HG03442 (cell line): ENCODE results near the gene PLCL2.
"Not testable (repeated sequence)": the region's sequence is repeated elsewhere in the genome, so short reads cannot be mapped to it uniquely, and the experiment has no call there.

Source experiments
- ATAC-seq: cut with Tn5 transposase; IDR thresholded peaks from one replicate; pipeline ENCODE4 v1.9.1; 2021; ENCODE audit warnings: mild to moderate bottlenecking, moderate library complexity; ENCODE audit not compliant: unreplicated experiment

The PLCL2 gene

DNA sequence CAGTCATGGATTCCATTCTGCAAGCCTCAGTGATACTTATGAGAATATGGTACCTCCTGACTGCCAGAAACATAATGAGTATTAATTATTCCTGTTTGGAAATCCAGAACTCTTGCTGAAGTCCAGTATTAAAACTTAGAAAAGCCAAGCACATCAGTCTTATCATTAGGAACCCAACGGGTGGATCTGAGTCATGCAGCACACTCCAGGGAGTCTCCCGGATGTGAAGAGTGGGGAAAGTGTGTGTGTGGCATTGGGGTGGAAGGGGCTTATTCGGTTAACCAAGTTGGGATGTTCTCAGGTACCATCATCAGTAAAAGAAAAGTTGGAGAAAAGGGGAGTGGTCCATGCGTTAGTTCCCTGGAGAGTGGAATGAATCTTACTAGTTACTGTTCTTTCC is 181.1 kb downstream of the PLCL2 start:
- ATAC-seq = no peak

GRCh38 chr3:17069754-17070153 is 185.0 kb downstream of the PLCL2 start:
- ATAC-seq = no peak

- no peak for ATAC-seq
Measured at GRCh38 chr3:17070161-17070959, 185.6 kb downstream of the PLCL2 start.

DNA sequence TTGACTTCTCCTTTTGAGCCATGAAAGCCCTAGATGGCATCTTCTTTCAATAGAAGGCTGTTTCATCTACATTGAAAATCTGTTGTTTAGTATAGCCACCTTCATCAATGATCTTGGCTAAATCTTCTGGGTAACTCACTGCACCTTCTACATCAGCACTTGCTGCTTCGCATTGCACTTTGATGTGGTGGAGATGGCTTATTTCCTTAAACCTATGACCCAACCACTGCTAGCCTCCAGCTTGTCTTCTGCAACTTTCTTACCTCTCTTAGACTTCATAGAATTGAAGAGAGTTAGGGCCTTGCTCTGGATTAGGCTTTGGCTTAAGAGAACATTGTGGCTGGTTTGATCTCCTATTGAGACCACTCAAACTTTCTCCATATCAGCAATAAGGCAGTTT is 189.8 kb downstream of the PLCL2 start:
- no peak for ATAC-seq

DNA sequence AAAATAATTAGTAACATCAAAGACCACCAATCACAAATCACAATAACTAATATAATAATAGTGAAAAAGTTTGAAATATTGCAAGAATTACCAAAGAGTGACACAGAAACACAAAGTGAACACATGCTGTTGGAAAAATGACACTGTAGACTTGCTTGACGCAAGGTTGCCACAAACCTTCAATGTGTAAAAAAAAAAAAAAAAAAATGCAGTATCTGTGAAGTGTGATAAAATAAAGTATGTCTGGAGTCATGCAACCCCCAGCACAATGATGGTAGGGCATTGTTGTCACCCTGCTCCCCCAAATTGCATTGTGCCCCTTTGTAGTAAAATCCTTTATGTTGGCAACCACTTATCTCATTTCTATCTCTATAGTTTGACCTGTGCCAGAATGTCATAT is 190.6 kb downstream of the PLCL2 start:
- ATAC-seq = no peak

DNA sequence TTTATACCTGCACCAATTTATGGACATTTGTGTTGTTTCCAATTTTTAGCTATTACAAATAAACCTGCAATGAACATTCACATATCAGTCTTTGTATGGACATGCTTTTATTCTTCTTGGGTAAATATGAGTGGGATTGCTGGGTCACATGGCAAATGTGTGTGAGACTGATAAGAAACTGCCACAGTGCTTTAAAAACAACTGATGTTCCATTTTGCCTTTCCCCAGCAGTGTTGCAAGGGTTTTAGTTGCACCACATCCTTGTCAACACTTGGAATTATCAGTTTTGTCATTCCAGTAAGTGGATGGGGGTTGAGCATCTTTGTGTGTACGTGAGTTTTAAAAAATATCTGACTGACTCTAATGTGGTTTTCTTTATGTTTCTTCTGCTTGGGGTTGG is 191.2 kb downstream of the PLCL2 start:
- no peak for ATAC-seq

GRCh38 chr3:17076940-17077605 is 192.3 kb downstream of the PLCL2 start:
- ATAC-seq = no peak

GRCh38 chr3:17077606-17078005 is 192.9 kb downstream of the PLCL2 start:
- no peak for ATAC-seq

DNA sequence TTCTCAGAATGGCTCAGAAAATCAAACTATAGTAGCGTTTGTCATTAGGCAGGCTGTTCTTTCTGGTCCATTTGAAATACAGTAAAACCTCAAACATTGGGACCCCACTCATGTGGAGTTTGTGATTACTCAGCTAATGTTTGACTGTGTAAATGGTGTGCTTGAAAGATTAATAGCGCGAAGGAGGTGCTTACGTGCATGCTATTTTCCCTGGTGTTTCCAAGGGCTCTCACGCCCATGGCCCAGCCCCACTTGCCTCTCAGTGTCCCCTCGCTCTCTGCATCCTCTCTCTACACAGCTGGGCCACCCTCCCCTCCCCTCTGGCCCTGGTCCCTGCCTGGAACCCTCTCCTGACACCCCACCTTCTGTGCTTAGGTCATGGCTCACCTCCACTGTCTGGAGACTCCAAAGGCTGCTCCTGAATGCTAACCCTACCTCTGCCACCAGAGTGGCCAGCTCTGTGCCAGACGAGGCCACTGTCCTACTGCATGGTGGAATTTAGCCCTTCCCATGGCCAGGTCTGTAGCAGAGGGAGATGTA is 194.2 kb downstream of the PLCL2 start:
- ATAC-seq = no peak

GRCh38 chr3:17079933-17080332 is 195.2 kb downstream of the PLCL2 start:
- ATAC-seq = no peak

- ATAC-seq = no peak
Measured at GRCh38 chr3:17081520-17081919, 196.8 kb downstream of the PLCL2 start.

DNA sequence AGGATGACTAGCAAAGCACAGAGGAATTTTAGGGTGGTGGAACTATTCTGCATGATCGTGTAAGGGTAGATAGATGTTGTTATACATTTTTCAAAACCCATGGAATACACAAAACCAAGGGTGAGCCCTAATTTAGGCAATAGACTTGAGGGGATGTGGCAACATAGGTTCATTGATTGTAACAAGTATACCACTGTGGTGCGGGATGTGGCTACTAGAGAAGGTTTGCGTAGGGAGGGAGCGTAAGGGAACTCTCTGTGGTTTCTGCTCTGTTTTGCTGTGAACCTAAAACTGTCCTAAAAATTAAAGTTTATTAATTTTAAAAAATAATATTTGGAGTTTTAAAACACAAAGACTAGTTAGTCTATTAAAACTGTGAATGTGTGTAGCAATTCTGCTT is 202.8 kb downstream of the PLCL2 start:
- no peak for ATAC-seq

DNA sequence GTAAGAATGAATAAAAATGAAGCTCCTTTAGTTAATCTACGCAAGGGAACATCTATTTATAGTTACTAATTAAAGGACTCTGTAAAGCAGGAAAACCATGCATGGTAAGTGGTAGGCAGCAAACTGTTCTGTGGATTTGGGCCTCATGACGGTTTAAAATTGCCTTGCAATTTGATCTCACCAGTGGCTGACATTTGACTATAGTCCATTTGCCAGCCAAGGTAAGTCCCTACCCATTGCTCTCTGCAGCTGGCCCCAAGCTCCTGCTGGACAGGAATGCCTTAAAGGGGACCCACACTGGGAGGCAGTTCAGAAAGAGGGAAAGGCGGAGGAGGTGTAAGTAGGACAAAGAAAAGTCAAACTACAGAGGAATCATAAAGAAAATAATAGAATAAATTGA is 203.3 kb downstream of the PLCL2 start:
- no peak for ATAC-seq

DNA sequence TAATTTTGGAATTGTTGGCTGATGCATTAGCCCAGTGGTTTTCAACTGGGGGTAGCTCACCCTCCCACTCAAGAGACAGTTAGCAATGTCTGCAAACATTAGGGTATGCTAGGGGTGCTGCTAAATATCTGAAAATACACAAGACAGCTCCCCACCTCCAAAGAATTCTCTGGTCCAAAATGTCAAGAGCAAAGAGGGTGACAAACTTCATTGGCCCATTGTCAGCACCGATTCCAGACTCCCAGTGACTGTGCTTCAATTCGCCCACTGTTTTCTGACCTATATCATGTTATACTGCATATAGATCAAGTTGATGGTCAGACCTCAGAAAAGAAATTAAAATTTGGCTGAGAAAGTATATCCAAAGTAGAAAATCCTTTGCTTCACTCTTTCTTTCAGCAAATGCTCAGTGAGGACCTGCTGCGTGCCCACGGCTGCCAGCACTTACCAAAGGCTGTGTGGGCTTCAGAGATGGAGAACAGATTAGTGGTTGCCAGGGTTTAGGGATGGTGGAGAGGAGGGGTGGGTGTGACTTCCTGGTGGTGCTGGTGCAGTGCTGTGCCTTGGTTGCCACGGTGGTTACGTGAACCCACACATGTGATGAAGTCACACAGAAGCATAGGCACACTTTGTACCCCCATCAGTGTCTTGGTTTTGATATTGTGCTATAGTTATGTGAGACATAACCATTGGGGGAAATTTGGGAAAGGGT is 204.0 kb downstream of the PLCL2 start:
- no peak for ATAC-seq

GRCh38 chr3:17089314-17089700 is 204.6 kb downstream of the PLCL2 start:
- ATAC-seq = no peak

DNA sequence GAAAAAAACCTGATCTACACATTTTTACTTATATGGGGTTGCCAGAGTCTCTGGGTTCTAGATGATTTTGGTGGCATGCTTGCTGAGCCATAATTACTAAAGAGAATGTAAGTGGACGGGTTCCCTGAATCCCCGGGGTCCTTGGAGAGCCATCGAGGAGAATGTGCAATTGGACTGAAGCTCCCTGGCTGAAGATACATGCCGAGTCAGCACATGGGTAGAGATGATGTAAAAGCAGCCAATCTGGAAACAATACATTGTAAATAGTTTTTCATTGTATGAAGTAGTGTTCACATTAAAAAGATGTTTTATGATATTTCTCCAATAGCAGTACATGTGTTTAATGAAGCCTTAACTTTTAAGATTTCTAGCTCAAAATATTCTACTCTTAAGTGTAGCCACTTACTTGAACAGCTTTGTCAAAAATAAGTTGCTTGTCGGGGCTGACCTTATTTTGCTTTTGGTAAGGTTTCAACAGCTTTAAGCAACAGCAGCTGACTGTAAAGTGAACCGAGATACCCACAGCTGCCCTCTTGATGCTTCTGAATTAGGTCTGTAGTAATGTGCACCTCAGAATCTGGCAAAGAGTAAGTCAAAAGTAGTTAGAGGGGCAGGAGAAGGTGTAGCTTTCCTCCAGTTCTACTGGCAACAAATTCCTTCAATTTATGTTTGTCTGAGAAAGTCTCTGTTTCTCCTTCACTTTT is 205.7 kb downstream of the PLCL2 start:
- ATAC-seq = no peak

- ATAC-seq = no peak
Measured at GRCh38 chr3:17091910-17092582, 207.3 kb downstream of the PLCL2 start.

DNA sequence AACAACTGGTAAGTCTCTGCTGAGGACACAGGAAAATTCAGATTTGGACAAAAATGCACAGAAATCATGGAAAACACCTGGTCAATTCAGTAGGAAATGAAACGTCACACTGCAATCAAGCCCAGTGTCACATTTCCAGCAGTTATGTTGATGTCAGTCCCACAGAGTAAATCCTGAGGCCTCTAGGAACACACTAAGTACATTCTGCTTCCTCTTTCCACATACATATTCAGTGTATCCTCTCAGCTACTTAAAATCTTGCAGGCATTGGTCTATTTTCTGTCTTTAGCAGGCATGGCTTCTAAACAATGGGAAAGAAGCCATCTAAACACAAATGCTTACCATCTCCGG is 207.8 kb downstream of the PLCL2 start:
- no peak for ATAC-seq

DNA sequence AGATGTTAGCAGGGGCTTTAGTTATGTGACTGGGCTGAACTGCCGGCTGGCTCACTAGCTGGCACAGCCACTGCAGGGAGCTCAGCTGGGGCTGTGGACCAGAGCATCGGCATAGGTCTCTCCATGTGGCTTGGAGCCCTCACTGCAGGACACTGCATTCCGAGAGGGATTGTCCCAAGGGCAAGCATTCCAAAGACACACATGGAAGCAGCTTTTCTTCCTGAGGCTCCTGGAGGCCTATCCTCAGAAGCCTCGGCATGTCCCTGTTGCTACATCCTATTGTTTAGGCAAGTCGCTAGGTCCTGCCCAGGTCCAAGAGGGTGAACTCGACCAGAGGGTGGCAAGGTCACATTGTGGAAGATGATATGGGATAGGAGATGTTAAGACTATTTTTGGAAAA is 209.8 kb downstream of the PLCL2 start:
- no peak for ATAC-seq

- no peak for ATAC-seq
Measured at GRCh38 chr3:17103579-17103978, 218.8 kb downstream of the PLCL2 start.

GRCh38 chr3:17106801-17107200 is 222.0 kb downstream of the PLCL2 start:
- ATAC-seq = not testable (repeated sequence)
